ENCODE measurements around the gene SLC25A38.

The SLC25A38 gene, protein sequence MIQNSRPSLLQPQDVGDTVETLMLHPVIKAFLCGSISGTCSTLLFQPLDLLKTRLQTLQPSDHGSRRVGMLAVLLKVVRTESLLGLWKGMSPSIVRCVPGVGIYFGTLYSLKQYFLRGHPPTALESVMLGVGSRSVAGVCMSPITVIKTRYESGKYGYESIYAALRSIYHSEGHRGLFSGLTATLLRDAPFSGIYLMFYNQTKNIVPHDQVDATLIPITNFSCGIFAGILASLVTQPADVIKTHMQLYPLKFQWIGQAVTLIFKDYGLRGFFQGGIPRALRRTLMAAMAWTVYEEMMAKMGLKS

DNA sequence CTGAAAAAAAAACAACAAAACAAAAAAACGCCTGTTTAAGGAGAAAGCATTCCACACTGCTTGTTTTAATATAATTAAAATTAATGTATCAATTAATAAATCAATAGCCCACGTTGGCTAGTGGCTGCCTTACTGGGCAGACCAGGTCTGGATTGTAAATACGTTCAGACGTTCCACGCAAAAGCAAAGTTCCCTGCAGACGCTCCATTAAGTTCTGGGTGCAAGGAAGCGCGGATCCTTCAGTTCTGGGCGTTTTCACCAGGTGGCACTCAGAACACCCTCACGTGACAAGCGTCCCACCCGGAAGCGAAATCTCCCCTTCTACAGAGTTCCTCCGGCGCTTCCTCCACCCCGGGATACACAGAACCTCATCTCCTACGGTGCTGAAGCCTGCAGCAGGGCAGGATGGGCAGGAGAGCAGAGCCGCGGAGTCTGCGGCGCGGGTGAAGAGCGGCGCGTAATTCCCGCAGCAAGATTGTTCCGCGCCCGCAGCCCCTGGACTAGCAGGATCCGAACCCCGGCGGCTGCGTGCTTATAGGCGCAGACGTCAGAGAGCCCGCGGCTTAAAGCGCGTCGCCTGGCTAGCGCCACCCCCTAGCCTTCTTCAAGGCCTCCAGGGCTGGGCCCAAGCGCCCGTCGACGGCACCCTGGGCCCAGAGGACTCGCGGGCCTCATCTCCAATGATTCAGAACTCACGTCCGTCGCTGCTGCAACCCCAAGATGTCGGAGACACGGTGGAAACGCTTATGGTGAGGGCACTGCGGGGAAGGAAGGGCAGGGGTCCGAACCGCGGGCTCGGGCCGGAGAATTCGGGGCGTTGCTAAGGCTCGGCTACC lies at the start of gene SLC25A38:
SLC25A38 (plus strand) TSS at position 326 of the 836 bp plus-strand sequence; CDS start at position 681, 355 bp downstream.
- TF ChIP-seq, protein P1, sequence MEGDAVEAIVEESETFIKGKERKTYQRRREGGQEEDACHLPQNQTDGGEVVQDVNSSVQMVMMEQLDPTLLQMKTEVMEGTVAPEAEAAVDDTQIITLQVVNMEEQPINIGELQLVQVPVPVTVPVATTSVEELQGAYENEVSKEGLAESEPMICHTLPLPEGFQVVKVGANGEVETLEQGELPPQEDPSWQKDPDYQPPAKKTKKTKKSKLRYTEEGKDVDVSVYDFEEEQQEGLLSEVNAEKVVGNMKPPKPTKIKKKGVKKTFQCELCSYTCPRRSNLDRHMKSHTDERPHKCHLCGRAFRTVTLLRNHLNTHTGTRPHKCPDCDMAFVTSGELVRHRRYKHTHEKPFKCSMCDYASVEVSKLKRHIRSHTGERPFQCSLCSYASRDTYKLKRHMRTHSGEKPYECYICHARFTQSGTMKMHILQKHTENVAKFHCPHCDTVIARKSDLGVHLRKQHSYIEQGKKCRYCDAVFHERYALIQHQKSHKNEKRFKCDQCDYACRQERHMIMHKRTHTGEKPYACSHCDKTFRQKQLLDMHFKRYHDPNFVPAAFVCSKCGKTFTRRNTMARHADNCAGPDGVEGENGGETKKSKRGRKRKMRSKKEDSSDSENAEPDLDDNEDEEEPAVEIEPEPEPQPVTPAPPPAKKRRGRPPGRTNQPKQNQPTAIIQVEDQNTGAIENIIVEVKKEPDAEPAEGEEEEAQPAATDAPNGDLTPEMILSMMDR (IDR thresholded peaks at IDR 0.05; ENCODE audit: insufficient read depth, missing control alignments): peak; percentile 30
- FAIRE-seq: no peak
- DNase-seq (ENCODE audit: insufficient read length, low spot score): peak; percentile 85

DNA sequence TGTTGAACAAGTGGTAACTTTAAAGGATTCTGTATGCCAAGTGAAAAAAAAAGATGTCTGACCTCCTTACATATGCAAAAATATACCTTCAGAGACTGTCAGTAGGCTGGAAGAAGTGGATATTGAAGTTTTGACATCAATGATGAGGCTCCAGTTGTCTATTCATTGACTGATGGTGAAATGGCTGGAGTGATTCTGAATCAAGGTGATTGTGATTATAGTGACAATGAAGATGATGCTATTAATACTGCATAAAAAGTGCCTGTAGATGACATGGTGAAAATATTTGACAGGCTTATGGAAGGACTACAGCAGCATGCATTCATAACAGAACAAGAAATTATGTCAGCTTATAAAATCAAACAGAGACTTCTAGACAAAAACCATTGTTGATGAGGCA lies 49.6 kb upstream of the SLC25A38 start:
- TF ChIP-seq, protein P1 (IDR thresholded peaks at IDR 0.05; ENCODE audit: insufficient read depth, missing control alignments): no peak
- FAIRE-seq: no peak
- no peak for DNase-seq (ENCODE audit: insufficient read length, low spot score)

DNA sequence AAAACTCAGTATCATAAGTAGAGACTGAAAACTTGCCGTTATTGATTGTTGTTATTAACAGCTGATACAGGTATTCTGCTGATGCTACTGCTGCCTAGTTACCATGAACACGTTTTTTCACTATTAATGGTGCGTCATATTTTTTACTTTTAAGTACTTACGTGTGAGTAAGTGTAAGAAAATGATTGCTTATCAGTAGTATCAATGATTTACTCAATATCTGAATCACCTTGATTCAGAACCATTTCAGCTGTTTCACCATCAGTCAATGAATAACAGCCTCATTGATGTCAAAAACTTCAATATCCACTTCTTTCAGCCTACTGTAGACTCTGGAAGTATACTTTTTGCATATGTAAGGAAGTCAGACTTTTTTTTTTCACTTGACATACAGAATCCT lies 49.0 kb upstream of the SLC25A38 start:
- TF ChIP-seq, protein P1 (IDR thresholded peaks at IDR 0.05; ENCODE audit: insufficient read depth, missing control alignments): no peak
- no peak for DNase-seq (ENCODE audit: insufficient read length, low spot score)
- FAIRE-seq: no peak

DNA sequence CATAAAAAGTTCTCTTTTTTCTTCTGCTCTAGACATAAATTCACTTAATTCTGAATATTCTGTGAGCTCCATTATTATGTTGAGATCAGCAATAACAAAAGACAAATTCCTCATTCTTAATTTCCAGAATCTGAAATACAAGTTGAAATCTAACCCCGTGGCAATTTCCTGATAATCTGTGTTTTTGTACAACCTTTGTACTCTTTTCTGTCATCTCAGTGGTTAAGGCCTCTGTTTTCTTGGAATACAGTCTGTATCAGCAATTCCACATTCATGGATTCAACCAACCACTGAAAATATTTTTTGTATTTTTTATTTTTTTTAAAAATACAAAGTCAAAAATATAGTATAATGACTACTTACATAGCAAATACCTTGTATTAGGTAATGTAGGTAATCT lies 45.0 kb upstream of the SLC25A38 start:
- TF ChIP-seq, protein P1 (IDR thresholded peaks at IDR 0.05; ENCODE audit: insufficient read depth, missing control alignments): no peak
- no peak for DNase-seq (ENCODE audit: insufficient read length, low spot score)
- no peak for FAIRE-seq

DNA sequence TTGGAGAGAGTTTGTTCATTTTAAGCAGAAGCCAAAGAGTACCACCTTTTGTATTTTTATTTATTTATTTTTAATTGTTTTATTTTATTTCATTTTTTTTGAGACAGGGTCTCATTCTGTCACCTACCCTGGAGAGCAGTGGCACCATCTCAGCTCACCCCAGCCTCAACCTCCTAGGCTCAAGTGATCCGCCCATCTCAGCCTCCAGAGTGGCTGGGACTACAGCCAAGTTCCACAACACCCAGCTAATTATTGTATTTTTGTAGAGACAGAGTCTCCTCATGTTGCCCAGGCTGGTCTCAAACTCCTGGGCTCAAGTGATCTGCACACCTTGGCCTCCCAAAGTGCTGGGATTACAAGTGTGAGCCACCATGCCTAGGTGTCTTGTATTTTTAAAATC lies 44.1 kb upstream of the SLC25A38 start:
- DNase-seq (ENCODE audit: insufficient read length, low spot score): no peak
- TF ChIP-seq, protein P1 (IDR thresholded peaks at IDR 0.05; ENCODE audit: insufficient read depth, missing control alignments): no peak
- no peak for FAIRE-seq

DNA sequence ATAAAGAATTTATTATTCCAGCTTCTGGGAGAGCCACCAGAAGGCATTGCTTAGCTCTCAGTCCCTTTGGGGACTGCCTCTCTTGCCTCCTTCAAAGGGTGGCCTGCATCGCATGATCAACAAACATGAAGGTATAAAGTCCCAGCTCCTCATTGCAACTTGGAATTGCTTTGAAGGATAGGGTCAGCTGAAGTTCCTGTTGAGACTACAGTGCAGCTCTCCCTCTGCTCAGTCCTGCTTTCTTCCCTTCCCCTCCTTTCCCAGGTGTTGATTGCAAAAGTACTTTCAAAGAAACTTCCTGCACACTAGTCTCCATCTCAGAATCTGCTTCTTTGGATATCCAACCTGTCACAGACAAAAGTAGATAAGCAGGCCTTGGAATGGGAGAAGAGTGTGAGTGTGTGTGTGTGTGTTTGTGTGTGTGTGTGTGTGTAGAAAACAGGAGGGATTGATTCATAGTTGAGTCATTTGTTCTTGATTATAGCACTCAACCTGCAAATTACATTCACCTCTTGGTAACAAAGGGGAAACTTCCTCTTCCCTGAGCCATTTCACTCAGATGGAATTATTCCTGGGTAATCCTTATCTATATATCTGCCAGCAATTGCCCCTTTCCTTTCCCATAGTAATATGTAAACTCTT lies 40.0 kb upstream of the SLC25A38 start:
- TF ChIP-seq, protein P1 (IDR thresholded peaks at IDR 0.05; ENCODE audit: insufficient read depth, missing control alignments): no peak
- no peak for DNase-seq (ENCODE audit: insufficient read length, low spot score)
- FAIRE-seq: no peak
